GM19025 (cell line): ENCODE data around the gene ZMYND19.
"Not testable (repeated sequence)": the region's sequence is repeated elsewhere in the genome, so short reads cannot be mapped to it uniquely, and the experiment has no call there.

Experiments used
- ATAC-seq: cut with Tn5 transposase; IDR thresholded peaks from one replicate; pipeline ENCODE4 v1.9.1; 2021; ENCODE audit warnings: mild to moderate bottlenecking, low read depth, moderate library complexity; ENCODE audit not compliant: unreplicated experiment

The ZMYND19 gene

DNA sequence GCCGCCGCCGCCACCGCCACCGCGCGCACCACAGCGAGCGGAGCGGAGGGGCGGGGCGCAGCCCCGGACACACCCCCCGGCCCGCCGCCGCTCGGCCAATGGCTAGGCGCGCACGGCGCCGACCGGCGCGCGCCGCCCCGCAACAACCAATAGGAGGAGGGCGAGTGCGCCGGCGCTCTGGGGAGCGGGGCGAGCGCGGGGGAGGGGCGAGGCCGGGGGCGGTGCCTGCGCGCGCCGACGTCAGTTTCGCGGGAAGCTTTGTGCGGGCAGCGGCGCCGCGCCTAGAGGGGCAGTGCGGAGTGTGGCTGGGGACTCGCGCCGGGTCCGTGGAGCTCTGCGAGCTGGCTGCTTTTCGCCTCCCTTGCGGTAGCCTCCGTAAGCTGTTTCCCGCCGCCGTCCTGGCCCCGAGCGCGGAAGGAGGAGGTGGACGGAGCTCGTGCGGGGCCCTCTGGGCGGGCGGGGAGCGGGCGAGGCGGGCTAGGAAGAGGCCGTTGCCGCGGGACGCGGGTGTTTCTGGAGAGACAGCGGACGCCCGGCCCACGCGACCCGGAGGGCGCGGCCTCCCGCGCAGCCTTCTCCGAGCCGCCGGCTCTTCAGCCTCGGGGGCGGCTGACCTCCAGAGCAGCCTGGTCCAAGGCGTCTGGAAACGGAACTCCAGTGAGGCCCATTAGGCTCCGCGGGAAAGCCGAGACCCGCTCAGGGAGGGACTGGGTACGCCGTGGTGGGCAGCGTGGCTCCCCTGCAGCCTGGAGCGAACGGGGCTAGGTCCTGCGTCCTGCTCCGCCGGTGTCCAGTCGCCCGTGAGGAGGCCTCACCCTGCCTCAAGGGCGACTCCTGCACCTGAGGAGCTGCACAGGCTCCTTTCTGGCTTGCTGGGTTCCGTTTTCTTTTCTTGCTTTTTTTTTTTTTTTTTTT is at the start of gene ZMYND19:
TSS of gene ZMYND19 (minus strand) at position 44 of the 915 bp plus-strand sequence. CDS start 249 bp downstream, outside the sequence.
- peak; percentile 90 for ATAC-seq

DNA sequence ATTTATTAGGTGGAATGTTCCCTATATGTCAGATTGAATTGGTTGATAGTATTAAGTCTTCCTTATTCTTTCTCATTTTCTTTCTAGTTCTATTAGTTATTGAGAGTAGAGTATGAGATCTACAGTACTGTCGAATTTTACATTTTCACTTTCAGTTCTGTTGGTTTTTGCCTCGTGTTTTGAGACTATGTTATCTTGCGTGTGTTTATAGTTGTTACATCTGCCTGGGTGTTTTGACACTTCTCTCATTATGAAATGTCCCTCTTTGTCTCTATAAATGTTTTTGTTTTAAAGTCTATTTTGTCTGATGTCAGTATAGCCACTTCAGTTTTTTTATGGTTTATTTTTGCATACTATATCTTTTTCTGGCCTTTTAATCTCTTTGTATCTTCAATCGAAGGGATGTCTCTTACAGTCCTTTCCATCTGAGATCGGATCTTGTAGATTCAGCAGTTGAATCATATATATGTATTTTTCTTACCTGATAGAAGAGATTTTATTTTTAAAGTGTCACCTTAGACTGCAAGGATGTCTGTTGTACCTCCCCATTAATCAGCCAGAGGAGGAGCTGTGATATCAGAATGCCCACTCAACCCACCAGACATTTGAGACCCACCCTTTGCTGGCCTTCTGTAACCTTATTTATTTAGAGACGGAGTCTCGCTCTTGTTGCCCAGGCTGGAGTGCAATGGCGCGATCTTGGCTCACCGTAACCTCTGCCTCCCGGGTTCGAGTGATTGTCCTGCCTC is 49.2 kb upstream of the ZMYND19 start:
- no peak for ATAC-seq

DNA sequence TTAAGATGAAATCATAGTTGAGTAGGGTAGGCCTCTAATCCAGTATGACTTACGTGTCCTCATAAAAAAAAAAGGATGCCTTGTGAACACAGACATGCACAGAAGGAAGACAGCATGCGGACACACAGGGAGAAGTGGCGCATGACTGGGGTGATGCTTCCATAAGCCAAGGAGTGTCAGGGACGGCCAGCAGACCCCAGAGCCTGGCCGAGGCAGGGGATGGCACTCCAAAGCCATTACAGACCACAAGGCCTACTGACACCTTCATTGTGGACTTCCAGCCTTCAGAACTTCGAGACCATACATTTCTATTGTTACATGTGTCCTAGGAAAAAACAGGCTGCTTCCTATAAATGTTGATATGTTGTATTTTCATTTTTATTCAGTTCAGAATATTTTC is 48.4 kb upstream of the ZMYND19 start:
- ATAC-seq: no peak

DNA sequence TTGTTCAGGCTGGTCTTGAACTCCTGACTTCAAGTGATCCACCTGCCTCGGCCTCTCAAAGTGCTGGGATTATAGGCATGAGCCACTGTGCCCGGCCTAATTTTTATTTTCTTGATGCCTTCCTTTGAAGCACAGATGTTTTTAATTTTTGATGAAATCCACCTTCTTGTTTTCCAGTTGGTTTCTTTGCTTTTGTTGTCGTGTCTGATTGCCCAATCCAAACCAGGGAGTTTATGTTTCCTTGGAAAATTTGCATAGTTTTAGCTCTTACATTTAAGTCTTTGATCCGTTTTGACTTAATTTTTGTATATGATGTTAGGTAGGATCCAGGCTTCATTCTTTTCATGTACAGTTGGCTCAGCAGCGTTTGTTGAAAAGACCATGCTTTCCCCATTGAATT is 43.7 kb upstream of the ZMYND19 start:
- ATAC-seq: no peak

DNA sequence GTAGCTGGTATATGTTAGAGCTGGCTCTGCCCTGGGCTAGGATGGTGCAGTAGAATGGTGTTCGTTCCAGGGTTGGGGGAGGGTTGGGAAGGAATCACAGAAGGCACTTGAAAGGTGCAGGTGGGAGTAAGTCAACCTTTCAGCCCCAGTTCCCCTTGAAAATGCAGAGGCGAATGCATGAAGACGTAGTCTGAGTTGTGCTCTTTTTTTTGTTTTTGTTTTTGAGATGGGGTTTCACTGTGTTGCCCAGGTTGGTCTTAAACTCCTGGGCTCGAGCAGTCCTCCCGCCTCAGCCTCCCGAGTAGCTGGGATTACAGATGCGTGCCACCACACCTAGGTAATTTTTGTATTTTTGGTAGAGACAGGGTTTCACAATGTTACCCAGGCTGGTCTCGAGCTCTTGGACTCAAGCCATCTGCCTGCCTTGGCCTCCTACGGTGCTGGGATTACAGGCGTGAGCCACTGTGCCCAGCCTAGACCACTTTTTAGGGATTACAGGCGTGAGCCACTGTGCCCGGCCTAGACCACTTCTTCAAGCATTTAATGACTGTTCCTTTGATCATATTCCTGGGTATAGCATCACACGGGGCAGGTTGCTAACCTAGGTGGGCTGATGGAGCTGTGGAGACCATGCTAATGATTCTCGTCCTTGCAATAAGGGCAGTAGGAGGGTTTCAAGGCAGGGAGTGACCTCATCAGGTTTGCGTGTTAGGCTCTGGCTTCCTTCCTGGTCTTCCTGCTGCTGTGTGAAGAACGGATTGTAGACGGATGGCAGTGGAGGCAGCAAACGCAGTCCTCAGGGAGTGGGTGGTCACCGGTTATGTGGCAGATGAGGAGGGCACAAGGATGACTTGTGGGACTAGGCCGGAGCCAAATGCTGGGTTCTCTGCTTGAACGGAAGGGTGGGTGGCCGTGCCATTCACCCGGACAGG is 42.2 kb upstream of the ZMYND19 start:
- ATAC-seq: no peak

DNA sequence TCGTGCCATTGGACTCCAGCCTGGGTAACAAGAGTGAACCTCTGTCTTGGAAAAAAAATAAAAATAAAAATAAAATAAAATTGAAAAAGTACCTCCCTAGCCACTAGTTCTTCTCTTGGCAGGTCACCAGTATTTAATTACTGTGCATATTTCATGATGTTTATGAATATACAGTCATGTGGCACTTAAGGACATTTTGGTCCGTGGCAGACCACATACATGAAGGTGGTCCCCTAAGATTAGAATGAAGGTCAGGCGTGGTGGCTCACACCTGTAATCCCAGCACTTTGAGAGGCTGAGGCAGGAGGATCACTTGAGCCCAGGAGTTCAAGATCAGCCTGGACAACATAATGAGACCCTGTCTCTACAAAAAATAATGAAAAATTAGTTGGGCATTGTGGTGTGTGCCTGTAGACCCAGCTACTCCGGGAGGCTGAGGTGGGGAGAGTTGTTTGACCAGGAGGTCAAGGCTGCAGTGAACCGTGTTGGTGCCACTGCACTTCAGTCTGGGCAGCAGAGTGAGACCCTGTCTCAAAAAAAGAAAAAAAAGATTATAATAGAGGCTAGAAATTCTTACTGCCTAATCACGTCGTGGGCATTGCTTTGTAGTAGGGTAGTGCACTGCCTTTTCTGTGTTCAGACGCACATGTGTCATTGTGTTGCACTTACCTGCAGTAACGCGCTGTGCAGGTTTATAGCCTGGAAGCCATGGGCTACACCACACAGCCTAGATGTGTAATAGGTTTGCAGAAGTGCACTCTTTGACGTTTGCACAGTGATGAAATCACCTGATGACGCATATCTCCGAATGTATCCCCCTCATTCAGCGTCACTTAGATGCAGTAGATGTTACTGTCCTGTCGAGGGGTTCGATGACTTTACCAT is 41.3 kb upstream of the ZMYND19 start:
- ATAC-seq: no peak

DNA sequence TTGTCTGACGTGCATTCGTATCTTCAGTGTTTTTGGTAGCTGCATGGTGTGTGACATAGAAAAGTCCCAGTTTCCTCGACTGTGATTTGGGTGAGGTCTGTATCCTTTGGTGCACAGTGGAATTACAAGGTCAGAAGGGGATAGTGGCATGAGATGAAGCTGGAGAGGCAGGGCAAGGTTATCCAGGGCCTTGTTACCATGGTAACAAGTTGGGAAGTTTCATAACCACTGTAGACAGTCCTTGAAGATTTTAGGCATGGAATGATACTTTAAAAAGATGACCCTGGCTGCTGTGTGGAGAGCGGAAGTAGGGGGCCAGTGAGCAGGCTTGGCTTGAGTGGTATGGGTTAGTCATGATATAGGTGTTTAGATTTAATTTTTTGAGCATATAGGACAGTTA is 40.4 kb upstream of the ZMYND19 start:
- no peak for ATAC-seq

DNA sequence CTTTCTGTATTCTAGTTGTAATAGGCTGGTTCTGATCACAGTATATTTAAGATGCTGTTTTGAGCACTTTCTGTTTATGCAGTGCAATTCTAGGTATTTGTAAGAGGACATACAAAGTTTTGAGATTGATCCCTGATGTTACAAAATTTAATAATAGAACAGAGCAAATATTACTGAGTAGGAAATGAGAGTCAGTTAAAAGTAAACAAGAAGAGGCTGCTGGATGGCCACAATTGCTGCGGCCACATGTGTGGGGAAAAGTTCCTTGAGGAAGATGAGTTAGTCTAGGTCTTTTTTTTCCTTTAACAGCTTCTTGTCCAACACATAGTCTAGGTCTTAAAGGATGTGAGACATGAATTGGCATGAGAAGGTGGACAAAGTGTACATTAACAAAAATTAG is 39.8 kb upstream of the ZMYND19 start:
- ATAC-seq: no peak

DNA sequence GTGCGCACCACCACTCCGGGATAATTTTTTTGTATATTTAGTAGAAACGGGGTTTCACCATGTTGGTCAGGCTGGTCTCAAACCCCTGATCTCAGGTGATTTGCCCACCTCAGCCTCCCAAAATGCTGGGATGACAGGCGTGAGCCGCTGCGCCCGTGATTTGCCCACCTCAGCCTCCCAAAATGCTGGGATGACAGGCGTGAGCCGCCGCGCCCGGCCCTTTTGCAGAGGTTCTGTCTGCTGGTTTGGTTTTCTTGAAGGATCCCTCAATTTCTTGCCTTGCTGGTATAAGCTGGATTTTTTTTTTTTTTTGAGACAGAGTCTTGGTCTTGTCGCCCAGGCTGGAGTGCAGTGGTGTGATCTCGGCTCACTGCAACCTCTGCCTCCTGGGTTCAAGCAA is 37.1 kb upstream of the ZMYND19 start:
- ATAC-seq: not testable (repeated sequence)

DNA sequence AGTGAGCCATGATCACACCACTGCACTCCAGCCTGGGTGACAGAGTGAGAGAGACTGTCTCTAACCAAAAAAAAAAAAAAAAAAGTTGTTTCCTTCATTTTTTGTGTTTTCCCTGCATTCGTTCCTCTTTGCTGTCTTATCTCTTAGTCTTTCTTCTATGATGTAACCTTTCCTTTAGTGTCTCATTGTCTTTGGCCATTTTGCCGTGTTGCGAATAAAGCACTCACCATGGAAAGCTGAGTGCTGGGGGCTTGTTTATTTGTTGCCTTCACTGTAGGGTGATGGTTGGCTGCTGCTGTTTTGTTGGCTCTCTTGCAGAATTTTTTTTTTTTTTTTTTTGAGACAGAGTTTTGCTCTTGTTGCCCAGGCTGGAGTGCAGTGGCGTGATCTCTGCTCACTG is 36.2 kb upstream of the ZMYND19 start:
- ATAC-seq: no peak

DNA sequence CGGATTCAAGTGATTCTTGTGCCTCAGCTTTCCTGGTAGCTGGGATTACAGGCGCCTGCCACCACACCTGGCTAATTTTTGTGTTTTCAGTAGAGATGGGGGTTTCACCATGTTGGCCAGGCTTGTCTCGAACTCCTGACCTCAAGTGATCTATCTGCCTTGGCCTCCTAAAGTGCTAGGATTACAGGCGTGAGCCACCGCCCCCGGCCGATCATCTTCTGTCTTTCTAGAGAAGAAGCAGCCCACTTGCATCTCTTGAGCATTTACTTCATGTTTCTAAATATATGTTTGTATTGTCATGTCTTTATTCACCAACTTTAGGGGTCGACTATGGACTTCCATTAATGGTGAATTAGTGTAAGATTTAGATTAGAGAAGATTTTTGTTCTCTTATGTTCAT is 31.9 kb upstream of the ZMYND19 start:
- not testable (repeated sequence) for ATAC-seq

DNA sequence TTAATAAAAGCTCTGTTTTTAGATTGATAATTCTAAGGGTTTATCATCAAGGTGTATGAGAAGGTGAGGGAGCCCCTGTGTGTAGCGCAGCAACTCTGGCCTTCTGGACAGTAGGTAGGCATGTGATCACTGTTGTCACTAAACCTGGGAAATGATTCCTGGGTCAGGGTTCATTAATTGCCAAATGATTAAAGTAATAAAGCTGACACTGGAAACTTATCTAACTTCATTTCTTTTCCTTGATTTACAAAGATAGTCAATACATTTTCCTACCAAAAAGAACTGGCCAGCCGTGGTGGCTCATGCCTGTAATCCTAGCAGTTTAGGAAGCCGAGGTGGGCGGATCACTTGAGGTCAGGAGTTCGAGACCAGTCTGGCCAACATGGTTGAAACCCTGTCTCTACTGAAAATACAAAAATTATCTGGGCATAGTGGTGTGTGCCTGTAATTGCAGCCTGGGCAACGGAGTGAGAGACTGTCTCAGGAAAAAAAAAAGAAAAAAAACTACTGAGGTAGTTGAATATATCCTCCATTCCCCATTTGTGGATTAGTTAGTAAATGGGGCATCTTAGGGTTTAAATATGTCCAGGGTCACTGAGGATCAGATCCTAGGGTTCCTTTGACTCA is 30.9 kb upstream of the ZMYND19 start:
- no peak for ATAC-seq

DNA sequence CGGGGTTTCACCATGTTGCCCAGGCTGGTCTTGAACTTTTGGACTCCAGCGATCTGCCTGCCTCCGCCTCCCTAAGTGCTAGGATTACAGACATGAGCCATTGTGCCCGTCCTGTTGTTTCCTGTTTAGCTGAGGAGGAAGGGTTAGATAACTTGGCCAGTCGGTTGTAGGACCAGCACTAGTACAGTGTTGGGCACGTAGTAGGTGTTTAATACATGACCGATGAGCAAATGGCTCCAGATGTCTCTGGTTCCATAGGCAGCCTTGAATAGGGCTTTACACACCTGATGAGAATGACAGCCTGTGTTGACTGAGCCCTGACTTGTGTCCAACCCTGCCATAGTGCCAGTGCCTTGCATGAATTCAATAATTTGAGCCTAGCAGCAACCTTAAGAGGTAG is 30.3 kb upstream of the ZMYND19 start:
- ATAC-seq: no peak

DNA sequence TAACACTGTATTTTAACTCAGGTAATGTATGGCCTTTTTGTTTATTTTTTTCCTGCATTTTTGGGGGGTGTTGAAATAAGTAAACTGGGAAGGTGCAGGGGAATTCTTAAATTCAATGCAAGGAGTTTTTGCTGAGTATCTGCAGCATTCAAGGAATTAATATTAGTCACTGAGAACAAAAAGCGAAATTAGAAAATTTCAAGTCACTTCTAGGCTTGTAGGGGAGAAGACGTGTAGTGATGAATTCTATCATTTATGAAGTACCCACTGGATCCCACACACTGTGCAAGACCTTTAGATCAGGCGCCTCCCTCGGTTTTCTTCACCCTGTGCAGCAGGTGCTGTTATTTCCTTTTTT is 29.7 kb upstream of the ZMYND19 start:
- no peak for ATAC-seq

DNA sequence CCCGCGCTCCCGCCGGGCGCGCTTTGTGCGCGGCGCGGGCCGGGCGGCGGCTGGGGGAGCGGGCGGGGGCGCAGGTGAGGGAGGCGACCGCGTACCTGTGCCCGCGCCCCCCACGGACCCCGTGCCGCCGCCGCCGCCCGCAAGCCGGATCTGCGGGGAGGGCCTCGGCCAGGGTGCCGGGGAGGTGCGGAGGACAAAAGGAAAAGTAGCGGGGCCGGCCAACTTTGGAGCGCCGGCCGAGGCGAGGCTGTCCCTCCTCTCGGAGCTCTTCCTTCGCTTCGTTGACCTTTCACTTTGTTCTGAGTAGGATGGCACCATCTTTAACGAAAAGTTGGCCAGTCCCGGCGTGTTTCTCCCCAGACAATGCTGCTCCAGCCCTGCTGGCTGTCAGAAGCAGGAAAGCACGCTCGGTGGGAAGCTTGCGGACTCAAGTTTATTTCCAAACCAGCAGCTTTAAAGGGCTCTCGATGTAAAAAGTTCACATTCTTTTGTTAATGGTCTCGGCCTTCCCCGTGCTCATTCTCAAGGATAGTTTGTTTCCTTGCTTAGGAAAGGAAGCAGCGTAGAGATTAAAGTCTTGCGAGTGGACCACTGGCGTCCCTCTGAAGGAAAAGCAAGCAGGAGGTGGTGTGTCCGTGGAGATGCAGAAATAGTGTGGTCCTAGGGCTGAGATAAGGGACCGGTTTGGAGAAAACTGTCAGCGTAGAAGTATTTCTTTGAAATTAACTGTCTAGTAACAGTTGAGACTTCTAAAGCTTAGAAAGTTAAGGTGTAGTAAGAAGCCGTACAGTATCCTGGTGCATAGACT is 29.1 kb upstream of the ZMYND19 start:
- ATAC-seq: peak; percentile 17

DNA sequence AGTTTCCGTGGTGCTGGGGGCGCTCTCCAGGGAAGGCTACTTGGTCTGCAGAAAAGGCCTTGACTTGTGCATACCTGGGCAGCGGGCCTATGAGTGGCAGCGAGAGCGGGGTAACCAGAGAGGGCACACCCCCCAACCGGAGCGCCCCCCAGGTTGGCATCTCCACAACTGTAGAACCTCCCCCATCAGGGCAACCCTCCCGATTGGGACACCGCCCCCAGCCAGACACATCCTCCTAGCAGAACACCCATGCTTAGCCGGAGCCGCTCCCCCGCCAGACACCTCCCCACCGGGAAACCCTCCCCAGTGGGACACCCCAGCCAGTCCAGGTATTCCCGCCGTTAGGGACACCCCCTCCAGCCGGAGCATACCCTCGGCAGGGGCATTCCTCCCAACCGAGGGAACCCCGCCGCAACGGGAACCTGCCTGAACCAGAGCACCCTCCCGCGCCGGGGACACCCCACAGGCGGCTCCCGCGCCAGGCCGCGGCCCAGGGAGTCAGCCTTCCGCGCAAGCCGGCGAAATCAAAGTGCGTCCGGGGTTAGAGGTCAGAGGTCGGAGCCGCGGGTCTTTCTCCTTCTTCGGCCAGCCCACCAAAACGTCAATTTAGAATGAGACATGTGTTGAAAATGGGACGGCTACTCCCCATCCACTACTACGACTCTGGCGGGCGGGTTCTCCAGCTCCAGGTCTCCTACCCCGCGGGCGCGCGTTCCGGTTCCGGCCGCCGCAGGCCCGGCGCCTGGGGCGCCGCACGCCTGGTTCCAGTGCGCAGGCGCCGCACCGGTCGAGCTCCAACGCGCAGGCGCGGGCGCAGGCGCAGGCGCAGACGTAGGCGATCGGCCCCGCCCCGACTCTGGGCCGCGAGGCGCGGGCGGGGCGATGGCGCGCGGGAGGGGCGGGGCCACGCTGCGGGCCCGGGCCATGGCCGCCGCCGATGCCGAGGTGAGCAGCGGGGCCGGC is 28.1 kb upstream of the ZMYND19 start, which contains the start of gene EHMT1:
TSS of gene EHMT1 (plus strand) at position 901 of the 963 bp plus-strand sequence. CDS start at position 925, 24 bp downstream.
- peak; percentile 64 for ATAC-seq

DNA sequence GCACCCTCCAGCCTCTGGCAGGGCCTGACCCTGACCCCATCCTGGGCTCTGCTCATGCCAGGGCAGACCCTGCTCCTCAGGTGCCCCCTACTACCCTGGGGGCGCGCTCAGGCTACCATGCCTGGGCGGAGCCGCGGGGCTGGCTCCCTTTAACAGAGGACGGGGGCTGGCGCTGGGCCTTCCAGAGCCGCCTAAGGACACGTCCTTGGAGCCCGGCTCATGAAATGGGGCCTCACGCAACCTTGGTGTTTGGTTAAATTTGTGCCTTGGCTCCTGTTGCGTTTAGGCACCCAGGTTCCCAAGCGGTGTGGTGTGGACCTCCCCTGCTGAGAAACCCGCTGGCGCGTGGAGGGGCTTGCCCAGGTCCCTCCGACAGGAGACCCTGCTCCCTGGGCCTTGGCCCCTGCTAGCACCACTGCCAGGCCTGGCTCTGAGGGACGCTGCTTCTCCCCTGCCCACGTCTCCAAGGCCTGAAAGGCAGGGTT is 25.1 kb upstream of the ZMYND19 start:
- ATAC-seq: no peak
